GM10847 (cell line): Measurements from ENCODE around the gene PCDH19.

Experiments
- POLR2A ChIP-seq: IDR thresholded peaks from 2 replicates; pipeline ENCODE4 v1.6.1; 2011; ENCODE audit not compliant: insufficient read length; ENCODE audit errors: extremely low read depth

Gene PCDH19

DNA sequence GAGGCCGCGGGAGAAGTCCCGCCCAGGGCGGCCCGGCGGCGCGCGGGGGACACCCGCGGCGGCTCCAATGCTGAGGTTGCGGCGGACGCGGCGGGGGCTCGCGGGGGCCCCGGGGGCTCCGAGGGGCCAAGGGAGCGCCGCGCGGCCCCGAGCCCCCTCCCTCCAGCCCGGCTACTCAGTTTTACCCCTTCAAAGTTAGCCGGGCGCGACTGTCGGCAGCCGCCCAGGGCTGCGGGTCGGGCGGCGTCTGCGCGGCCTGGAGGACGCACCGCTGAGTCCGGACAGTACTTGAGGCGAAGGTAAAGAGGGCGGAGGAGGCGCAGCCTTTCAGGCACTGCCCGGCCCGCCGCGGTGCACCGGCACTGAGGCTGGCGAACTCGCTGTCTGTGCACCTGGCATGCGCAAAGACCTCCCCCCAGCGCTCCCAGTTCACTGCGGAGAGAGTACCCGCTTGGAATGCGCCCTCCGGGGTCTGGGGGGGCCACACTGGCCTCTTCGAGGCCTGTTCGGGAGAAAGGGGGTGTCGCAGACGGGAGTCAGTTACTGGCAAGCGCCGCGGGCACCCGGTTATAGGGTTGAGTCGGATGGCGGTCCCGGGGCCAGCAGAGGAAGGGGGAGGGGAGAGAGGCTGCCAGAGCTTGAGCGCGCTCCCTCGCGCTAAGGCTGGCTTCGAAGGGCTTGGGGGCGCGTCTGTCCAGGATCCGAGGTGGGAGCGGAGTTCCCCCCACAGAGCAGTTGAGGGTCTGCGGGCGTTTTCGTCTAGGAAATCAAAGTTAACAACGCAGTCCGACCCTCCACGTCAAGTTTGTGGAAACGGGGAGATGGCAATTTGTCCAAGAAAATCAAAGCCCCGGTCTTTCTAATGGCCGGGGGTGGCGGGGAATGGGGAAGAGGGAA is 1.1 kb downstream of the PCDH19 start:
- TF ChIP-seq POLR2A: no peak

DNA sequence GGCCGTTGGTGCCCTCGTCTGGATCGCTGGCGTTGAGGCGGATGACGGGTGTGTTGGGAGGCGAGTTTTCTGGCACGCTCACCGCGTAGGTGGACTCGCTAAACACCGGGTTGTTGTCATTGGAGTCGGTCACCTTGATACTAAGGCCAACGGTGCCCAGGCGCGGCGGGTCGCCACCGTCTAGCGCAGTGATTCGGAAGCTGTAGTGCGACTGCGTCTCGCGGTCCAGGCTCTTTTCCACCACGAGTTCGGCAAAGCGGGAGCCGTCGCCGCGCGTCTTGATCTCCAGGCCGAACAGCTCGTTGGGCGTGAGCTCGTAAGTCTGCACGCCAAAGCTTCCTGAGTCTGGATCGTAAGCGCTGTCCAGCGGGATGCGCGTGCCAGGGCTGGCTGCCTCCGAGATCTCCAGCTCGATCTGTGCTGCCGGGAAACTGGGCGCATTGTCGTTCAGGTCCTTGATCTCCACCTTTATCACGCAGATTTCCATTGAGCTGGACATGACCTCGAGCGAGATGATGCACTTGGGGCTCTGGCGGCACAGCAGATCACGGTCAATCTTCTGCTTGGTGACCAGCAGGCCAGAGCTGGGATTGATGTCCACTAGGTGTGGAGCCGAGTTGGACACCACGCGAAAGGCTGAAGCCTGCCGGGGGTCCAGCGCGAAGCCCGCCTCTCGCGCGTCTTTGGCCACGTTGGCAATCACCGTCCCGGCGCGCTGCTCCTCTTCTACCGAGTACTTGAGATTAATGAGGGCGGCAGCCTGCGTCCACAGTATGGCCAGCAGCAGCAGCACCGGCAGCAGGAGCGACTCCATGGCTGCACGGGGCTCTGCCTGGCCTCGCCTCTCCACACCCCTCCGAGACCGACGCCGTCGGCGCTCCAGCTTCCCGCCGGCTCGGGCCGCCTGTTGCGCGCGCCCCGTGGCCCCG is 2.0 kb downstream of the PCDH19 start:
- TF ChIP-seq POLR2A: no peak

DNA sequence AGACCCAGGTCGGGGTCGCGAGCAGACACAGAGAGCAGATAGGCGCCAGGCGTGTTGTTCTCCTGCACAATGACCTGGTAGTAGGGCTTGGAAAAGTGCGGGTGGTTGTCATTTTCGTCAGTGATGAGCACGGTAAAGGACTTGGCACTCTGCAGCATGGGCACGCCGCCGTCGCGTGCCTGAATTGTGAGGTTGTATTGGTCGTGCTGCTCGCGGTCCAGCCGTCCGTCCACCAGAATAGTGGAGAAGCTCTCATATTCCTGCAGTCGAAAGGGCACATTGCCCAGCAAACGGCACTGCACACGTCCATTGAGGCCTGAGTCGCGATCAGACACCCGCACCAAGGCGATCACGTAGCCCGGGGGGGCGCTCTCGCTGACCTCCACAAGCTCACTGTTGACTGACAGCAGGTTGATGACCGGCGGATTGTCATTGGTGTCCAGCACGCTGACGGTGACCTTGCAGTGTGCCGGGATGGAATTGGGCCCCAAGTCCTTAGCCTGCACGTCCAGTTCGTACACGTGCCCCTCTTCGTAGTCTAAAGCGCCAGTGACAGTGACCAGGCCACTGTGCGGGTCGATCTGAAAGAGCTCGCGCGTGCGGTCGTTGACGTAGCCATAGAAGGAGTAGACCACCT is 2.8 kb downstream of the PCDH19 start:
- no peak for TF ChIP-seq POLR2A

DNA sequence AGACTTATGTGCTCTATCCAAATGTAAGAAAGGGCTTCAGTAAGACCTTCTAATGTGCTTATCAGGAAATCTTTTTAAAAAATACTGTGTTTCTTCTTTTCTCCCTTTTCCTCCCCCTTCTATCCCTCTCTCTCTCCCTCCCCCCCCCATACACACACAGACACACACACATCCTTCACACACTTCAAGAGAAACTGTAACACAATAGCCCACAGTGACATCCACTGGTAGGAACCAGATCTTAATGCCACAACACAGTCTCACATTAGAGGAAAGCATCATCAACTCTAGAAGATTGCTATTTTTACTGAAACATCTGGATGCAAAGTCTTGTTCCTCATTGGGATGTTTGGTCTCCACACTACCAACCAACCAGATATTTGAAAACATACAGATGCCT is 4.6 kb downstream of the PCDH19 start:
- no peak for TF ChIP-seq POLR2A

DNA sequence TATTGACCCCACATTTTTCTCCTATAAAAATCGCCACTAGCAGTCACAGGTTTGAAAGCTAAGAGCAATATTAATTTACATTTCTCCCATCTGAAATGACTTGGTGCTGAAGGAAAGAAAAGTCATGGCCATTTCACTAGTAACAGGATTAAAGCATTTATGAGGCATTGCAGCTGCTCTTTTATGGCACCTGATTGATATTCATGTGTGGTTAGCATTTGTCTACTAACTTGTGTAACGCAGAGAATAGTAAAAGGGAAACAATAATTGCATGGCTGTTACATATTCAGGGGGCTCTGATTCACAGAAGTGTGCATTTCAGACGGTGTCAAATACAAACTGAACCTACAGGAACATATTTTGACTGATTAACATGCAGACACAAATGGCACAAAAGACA is 5.2 kb downstream of the PCDH19 start:
- no peak for TF ChIP-seq POLR2A

DNA sequence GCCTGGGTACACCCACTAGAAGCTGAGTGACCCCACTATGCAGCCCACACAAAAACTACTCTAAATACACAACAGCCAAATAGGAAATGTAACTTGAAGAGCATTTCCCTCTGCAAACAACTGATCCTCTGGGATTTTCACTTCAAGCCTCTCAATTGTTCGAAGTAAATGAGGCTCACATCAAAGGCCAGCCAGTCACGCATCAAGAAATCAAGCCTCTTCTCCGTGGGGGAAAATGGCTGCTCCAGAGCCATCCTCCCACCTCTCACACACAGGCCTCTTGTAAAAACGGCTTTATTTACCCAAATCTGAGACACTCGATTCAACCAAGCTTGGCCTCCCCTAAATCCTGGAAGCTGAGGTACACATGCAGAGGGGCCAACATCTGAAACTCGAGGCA is 14.3 kb downstream of the PCDH19 start:
- TF ChIP-seq POLR2A: no peak

DNA sequence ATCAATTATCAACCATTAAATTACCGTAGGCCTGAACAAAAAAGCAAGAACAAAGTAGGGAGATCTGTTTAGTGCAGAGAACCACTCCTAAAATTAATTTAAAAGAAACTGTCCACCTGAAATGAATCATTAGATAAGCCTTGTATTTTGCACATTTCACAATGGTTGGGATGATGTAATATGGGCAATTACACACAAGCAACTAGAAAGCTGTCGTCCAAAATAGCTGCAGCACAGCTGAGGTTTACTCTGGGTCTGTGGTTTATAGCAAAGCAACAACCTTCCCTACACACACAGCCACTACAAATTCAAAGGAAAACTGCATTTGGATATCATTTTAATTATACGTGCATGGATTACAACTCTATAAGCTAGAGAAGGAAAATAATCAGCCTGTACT is 28.5 kb downstream of the PCDH19 start:
- no peak for TF ChIP-seq POLR2A

DNA sequence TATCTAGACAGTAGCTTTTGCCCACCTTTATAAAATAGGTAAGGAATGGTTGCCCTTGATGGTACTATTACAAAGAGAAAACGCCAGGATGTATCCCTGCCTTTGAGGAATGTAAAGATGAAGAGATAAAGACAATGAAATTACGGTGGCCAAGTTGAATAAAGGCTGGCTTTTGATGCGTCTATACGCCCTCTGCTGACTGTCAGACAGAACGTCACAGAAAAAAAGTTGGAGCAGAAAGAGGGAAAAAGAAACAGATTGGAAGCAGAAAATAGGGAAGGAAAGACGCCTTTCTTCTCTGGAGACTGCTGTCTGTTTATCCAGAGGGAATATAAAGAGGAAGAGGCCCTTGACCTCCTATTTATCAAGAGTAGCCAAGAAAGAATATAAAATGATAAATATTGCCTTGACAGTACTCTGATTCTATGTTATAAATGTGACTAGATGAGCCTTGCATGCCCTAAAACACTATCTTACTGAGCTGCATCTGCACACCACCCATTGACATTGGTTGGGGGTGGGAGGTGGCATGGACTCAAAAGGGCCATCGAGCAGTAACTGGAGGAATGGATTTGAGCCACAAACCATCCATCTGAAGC is 30.6 kb downstream of the PCDH19 start:
- no peak for TF ChIP-seq POLR2A

DNA sequence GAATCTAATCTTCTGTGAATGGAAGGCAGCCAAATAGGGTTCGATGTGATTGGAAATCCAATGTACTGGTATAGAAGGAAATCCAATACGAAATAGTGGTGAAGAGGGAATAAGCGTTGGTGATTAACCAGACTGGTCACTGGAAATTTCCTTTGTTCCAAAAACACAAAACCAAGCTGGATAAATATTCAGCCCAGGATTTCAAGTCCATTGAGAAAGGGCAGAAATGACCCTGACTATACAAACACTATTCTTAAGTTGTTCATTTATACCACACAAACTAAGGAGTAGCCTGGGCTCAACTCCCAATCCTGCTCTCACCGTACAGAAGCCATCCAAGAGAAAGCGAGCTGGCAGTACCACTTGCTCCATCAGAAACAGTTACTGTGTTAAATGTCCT is 32.2 kb downstream of the PCDH19 start:
- no peak for TF ChIP-seq POLR2A

DNA sequence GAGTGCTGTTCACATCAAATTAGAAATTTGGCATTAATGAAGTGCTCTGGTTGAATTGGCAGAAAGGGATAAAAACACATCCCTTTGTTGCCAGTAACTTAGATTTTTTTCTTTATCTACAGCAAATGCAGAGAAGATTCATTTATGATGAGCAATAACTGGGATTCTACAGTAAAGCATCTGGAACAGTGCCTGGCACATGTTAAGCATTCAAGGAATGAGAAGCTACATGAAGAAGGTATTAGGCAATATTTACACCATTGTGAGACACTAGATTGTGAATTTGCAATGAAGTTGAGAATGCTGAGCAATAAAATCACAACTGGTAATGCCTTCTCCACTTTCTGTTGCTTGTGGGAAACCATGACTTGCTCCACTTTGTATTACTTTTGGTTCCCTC is 33.5 kb downstream of the PCDH19 start:
- no peak for TF ChIP-seq POLR2A

DNA sequence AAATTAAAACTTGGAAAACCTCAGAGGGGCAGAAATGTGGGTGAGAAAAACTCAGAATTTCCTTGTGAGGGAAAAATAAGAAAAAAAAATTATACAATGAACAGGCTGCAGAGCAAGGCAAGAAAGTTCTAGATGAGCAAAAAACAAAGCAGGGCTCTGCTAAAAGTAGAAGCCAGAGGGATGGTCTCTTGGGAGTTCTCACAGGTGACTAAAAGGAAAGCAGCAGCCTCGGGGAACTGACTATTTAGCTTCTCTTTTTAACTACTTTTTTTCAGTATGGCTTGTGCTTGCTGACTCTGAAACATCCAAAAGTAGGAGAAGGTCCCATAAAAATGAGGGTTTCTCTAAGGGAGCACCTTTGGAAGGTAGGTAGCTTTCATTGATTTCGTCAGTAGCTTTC is 36.4 kb downstream of the PCDH19 start:
- TF ChIP-seq POLR2A: no peak

DNA sequence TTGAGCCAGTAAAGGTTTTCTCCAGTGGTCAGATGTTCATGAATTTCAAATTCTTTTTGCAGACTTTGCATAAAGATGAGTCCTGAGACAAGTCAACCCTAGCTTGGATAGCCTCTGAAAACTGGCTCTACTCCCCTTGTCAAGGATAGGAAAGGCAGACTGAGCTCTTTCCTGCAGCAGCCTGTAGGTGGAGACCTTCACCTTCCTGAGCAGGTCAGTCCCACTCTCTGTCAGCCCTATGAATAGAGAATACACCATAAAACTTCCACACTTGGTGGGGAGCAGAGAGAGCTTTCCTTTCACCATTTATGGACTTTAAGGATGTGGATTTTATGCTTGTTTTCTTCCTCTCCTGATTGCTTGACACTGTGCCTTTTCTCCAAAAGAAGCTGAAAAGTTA is 41.9 kb downstream of the PCDH19 start:
- TF ChIP-seq POLR2A: no peak

DNA sequence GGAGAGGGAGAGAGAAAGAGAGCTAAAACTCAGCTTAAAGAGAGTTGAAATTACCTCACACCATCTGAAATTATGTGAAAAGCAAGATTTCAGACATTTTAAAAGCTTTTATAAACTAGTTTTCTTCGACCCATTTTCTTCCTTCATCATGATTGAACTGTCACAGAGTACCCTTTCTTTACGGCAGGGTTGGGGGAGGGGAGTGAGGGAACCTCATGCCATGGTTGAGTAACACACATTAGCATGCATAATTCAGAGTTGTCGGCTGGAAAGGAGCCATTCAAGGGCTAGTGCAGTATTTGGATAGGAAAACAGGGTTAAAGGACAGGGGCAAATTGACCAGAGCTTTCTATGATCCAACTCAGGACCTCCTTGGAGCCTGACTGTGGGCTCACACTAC is 46.2 kb downstream of the PCDH19 start:
- TF ChIP-seq POLR2A: no peak

DNA sequence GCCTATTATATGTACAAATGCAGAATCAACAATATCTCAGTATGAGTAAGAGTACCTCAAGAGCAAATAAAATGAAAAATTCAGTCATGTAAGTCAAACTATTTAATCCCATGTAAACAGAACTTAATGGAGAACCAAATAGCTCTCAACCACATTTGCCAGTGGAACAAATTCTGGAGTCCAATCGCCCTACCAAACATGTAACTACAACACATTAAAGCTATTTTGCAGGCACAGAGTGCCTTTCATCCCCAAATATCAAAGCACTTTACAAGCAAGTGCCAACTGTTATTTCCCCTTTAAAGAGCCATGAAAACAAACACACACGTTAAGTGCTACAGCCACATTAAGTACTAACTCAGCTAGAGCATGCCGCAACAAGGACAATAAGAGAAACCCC is 51.3 kb downstream of the PCDH19 start:
- no peak for TF ChIP-seq POLR2A

DNA sequence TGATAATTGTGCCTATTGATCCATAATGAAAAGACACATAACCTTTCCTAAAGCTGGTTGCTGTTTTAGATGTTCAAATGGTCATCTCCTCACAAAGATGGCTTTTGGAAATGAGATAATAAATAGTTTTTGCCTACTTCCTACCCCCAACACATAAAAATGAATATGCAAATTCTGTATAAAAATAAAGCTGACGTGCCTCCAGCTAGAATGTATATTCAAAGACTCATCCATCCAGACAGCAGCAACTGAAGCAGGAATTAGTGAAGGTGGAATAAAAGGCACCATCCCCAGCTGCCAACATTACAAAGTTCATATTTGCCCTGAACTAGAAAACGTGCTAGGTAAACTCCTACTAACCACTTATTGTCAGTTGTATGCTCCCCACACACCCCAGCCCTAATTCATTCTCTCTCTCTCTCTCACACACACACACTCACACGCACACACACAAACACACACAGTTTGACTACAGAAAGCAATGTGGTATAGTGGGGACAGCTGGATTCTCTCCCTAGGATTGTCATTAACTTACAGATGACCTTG is 53.6 kb downstream of the PCDH19 start:
- TF ChIP-seq POLR2A: no peak
